ENCODE data around the gene NEK9.

DNA sequence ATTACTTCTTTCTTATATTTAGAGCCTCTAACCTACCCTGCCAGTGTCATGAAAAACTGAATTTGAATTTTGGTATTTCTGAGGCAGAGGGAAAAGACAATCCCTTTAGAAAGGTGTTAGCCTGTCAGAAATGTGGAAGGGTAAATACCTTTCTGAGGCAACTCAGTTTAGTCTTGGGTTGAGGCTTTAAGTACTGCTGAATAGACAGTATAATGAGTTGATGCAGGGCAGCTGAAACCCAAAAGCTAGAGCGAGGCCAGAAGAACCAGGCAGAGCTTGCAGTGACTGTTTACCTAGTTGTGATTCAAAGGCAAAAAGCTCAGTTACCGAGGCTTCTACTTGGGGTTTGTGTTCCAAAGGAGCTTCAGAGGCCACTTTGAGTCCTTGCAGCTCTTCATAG, 38.7 kb downstream of the NEK9 start:
- no peak for TF ChIP-seq GATA2 (IDR thresholded peaks at IDR 0.05; ENCODE audit: low read depth, low read length)
- TF ChIP-seq GATA3 (IDR thresholded peaks at IDR 0.05; ENCODE audit: low read depth, low read length) = no peak

All from SH-SY5Y (cell line).